GM18907 (cell line): ENCODE measurements around the gene OVCH1.
A peak's percentile ranks its signal among the peaks of the same experiment; 100 is the strongest.
"Not testable (repeated sequence)": the region's sequence is repeated elsewhere in the genome, so short reads cannot be mapped to it uniquely, and the experiment has no call there.

Source experiments
- ATAC-seq: cut with Tn5 transposase; IDR thresholded peaks from one replicate; pipeline ENCODE4 v1.9.1; 2021; ENCODE audit warnings: mild to moderate bottlenecking, moderate library complexity; ENCODE audit not compliant: unreplicated experiment

OVCH1 gene

DNA sequence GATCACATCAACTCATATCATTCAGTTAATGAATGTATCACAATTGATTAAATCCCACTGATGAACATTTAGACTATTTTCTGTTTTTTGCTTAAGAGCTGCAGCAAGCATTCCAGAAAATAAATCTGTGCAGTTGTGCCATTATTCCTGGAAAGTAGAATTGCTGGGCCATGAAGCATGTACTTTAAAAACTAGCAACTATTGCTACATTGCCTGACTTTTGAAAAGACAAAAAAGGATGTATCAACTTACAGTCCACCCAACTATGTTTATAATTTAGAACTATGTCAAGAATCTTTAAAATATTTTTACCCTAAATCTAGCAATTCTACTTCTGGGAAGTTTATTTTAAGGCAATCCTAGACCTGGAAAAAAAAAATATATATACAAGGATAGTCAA, 83.1 kb downstream of the OVCH1 start:
- no peak for ATAC-seq

DNA sequence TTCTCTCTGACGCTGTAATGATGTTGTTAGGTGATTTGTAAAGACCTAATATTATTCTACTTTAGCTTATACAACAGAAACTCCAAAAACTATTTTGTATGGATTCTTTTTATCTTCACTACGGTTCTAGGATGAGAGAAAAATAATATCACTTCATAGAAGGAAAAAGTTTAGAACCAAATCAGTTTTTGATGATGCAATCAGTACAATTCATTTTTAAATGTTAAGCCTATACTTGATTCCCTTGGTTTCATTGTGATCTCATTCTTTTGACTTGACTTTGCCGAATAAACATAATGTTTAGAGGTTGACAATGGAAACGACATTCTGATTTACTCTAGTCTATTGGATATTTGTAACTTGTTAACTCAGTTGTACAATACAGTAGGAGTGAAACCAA, 91.9 kb downstream of the OVCH1 start:
- ATAC-seq: no peak

DNA sequence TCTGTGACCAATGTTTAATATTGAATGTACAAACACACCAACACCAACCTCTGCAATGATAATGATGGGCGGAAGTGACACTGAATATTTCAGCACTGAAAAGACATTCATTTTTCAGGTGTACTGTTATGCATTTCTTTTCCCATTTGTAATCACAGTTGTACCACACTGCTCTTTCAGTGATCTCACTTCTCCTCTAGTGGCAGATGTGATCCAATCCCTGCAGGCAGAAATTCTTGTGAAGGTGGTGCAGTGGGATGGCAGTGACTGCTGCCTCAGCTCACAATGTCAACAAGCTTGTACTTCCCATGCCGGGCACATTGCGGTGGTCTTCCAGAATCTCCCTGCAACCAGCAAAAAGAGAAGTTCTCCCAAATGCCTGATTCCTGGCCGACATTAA, 93.5 kb downstream of the OVCH1 start:
- no peak for ATAC-seq

DNA sequence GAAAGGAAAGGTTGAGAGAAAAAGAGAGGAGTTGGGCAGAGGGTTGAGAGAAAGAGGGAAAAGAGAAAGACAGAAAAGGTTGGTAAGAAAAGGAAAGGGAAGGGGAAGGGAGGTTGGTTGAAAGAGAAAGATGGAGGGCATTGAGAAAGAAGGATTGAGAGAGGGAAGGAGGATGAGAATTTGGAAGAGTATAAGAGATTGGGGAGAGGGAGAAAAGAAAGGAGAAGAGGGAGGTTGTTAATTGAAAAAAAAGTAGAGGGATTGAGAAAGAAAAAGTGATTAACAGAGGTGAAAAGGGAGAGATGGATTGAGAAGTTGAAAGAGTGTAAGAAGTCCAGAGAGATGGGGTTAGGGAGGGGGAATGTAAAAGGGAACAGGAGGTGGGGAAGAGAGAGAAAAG, 95.0 kb downstream of the OVCH1 start:
- no peak for ATAC-seq

DNA sequence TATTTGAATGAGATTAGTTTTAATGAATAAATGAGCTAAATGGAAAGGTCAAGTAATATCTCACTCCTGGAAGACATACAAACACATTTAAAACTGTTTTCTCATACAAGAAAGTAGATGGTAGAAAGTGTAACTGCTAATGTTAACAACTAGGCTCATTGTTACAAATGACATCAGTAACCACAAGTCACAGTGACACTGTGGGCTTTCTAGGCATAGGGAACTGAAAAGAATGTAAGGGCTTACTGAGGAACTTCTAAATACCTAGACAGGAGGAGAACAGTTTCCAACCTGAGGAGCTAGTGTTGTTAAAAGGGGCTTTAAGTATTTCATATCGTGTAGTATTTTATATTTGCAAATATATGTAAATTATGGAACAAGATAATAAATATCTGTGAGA, 99.0 kb downstream of the OVCH1 start:
- no peak for ATAC-seq

DNA sequence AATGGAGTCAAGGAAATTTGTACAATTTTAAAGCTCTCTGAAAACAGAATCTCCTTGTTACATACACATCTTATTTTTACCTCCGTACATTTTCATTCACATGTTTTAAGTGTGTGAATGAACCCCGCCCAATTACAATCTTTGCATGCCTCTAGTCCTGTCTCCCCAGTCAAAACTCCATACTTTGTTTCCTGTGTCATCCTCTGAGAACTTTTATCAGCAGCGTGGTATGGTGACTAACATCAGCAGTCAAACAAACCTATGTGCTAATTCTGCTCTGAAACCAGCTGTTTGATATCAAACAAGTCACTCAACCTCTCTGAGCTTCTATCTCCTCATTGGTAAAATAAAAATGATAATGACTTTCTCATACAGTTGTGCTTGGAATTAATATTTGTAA, 100.7 kb downstream of the OVCH1 start:
- no peak for ATAC-seq

DNA sequence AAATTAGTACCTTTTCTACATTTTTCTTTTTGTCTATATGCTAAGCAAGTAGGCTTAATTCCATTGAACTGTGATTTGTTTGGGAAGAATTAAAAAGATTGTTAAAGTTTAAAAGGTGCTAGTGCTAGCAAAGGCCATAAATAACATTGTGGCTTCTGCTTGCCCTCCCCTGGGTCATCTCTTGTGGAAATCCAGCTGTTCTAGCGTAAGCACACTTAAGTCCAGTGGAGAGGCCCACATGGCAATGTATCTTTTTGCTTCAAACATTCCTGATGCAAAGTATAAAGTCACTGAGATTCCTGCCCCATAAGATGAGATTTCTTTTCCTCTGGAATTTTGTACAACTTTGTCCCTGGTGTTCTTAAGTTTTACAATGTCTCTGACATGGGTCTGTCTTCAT, 102.1 kb downstream of the OVCH1 start:
- no peak for ATAC-seq

DNA sequence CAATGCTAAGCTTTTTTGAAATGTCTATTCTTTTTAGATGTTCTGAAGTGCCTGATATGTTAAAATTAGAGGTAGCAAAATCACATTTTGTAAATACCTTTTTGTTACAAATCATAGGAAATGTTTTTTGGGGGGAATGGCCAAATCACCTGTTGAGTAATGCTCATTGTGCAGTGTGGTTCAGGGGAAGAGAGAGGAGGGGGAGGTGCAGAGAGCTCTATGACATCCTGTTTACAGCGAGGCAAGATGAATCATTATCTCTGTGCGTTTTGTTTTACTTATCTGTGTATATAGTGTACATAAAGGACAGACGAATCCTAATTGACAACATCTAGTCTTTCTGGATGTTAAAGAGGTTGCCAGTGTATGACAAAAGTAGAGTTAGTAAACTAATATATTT, 107.1 kb downstream of the OVCH1 start:
- ATAC-seq: not testable (repeated sequence)

DNA sequence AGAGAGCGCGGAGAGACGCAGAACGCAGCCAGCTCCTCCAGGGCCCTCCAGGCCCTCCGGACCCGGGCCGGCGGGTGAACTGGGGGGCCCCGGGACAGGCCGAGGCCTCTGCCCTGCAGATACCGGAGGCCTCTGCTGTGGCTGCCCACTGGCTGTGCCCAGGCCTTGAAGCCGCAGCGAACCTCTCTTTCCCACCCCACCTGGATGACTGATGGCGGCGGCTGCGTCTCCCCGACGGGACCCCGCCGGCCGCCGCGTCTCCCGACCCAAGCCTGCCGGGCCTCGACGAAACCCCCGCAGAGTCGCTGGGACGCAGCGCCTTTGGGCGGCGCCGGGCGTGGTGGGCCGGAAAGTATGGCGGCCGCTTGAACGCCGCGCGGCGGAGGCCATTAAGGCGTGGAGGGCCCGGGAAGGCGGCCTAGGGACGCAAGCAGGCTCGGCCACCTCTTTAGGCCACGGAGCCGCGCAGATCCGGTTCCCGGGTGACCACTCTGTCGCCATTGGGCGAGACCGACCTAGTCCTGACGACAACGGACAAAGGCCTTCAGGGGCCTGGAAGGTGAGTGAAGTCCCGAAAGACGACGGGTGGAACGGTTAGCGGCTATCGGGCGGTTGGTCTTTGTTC, 108.1 kb downstream of the OVCH1 start:
- ATAC-seq: no peak

DNA sequence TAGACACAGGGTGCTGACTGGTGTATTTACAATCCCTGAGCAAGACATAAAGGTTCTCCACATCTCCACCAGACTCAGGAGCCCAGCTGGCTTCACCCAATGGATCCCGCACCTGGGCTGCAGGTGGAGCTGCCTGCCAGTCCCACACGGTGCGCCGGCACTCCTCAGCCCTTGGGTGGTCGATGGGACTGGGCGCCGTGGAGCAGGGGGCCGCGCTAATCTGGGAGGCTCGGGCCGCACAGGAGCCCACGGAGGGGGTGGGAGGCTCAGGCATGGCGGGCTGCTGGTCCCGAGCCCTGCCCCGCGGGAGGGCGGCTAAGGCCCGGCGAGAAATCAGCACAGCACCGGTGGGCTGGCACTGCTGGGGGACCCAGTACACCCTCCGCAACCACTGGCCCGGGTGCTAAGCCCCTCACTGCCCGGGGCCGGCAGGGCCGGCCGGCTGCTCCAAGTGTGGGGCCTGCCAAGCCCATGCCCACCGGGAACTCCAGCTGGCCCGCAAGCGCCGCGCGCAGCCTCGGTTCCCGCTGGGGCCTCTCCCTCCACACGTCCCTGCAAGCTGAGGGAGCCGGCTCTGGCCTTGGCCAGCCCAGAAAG, 111.3 kb downstream of the OVCH1 start:
- ATAC-seq: not testable (repeated sequence)

DNA sequence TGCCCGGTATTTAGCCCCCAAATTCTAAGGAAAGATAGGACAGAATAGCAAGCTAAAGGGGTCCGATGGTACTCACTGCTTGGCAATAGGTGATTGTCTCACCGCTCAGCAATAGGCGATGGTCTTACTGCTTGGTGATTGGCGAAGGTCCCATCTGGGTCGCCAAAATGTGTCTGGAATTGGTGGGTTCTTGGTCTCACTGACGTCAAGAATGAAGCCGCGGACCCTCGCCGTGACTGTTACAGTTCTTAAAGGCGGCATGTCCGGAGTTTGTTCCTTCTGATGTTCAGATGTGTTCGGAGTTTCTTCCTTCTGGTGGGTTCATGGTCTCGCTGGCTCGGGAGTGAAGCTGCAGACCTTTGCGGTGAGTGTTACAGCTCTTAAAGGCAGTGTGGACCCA, 112.3 kb downstream of the OVCH1 start:
- not testable (repeated sequence) for ATAC-seq

DNA sequence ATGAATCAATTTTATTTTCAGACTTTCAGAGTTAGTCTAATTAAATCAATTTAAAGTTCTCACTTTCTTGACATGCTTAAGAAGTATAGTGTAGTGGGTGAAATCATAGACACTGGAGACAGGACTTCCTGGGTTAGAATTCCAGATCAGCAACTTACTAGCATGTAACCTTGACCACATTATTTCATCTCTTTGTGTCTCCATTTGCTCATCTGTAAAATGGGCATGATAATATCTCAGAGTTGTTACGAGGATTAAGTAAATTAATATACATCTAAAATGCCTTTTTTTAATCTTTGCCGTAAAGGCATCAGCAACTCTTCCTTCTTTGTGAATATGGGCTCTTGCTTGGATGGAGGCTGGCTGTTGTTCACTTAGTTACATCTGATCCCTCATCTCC, 115.2 kb downstream of the OVCH1 start:
- ATAC-seq: no peak

DNA sequence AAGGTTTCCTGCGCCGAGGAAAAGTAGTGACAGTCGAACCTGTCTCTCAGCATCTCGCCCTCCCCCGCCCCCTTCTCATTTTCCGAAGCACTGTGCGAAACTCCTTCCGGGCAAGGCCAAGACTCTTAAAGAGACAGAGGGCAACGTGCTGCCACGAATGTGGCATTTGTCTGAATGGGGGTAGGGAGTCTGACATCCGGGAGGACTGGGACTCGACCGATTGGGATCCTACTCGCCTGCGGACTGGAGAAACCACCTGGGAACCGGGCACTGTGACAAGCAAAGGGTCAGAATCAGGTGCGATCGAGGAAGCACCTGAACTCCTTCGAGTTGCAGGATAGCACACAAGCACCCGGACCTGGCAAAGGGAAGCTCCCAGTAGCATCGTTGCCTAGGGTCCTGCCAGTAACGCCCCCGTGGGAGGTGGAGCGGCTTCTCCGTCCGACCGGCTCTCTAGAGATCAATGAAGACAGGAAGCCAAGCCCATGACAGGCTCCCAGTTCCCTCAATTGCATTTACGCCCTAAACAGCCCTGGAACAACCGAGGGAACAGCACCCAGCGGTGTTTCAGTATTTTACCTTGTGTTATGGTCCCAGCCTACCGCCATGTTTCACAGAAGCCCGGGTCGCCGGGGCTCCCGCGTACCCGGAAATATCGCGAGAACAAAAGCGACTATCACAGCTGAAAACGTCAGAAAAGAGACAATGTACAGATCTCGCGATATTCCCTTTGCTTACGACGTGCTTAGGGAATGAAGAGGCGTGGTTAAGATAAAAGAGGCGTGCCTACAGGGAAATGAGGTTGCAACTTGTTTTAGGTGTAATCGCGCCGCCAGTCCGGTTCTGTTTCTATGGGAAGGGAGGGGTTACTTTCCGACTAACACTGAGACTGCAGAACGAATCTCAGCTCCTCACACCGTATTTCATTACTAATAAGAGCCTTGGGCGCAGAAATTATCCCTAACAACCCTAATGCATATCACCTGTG, 116.7 kb downstream of the OVCH1 start, which contains the start of gene ERGIC2:
ERGIC2 (minus strand) TSS at position 637 of the 988 bp plus-strand sequence. CDS start 9,539 bp downstream, outside the sequence.
- peak; percentile 96 for ATAC-seq
